ENCODE measurements around the gene RABEP1.

DNA sequence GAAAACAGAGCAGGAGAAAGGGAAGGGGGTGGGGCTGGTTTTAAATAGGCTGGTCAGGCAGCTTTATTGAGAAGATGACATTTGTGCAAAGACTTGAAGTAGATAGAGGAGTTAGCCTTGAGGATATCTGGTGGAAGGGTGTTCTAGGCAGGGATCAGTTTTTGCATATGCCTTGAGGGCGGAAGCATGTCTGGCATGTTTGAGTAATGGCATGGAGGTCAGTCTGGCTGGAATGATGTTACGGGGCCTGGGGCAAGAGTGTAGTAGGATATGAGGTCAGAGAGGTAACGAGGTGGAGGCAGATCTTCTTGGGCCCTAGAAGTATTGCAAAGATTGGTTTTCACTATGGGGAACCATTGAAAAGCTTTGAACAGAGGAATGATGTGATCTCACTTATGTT lies 4.8 kb downstream of the RABEP1 start:
- TF ChIP-seq, protein P1, sequence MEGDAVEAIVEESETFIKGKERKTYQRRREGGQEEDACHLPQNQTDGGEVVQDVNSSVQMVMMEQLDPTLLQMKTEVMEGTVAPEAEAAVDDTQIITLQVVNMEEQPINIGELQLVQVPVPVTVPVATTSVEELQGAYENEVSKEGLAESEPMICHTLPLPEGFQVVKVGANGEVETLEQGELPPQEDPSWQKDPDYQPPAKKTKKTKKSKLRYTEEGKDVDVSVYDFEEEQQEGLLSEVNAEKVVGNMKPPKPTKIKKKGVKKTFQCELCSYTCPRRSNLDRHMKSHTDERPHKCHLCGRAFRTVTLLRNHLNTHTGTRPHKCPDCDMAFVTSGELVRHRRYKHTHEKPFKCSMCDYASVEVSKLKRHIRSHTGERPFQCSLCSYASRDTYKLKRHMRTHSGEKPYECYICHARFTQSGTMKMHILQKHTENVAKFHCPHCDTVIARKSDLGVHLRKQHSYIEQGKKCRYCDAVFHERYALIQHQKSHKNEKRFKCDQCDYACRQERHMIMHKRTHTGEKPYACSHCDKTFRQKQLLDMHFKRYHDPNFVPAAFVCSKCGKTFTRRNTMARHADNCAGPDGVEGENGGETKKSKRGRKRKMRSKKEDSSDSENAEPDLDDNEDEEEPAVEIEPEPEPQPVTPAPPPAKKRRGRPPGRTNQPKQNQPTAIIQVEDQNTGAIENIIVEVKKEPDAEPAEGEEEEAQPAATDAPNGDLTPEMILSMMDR (conservative IDR thresholded peaks at IDR 0.05; ENCODE audit: low read length), result no peak
- no peak for TF ChIP-seq EZH2phosphoT487 (IDR thresholded peaks at IDR 0.05; ENCODE audit: borderline replicate concordance)
